Stimulated activated CD8-positive, alpha-beta memory T cell treated with anti-CD3 and anti-CD28 coated beads, Interleukin-2, amount 100 ng/mL, for 1 hour (primary cell): ENCODE measurements around the gene ABCA13.

Experiments
- DNase-seq, 2 donors: peaks; one replicate each; pipeline ENCODE4 v3.0.0-alpha.2; 2020; ENCODE audit warnings: low read depth in 2 of 2

ABCA13 gene

GRCh38 chr7:48365010-48365409 is 193.8 kb downstream of the ABCA13 start:
- no peak for DNase-seq

- DNase-seq: no peak
Observed at GRCh38 chr7:48366096-48366495, 194.8 kb downstream of the ABCA13 start.

DNA sequence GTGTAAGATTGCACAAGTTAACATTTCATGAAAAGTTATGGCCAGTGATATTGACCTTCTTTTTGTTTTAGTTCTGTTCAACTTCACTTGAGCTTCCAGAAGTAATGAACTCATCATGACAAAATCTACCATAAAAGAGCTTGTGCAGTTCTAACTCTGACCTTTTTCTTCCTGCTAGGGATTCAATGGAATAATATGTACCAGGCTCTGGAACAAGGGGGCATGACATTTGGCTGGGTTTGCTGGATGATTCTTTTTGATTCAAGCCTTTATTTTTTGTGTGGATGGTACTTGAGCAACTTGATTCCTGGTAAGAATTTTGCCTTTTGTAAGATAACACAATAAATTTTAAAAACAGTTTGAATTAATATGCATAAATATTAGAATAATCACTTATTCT is 205.0 kb downstream of the ABCA13 start:
- DNase-seq: no peak

GRCh38 chr7:48380921-48381320 is 209.7 kb downstream of the ABCA13 start:
- DNase-seq: no peak

GRCh38 chr7:48381571-48381970 is 210.3 kb downstream of the ABCA13 start:
- DNase-seq: no peak

- no peak for DNase-seq
Observed at GRCh38 chr7:48384180-48384752, 213.0 kb downstream of the ABCA13 start.

- DNase-seq: no peak
Observed at GRCh38 chr7:48387932-48388331, 216.7 kb downstream of the ABCA13 start.

DNA sequence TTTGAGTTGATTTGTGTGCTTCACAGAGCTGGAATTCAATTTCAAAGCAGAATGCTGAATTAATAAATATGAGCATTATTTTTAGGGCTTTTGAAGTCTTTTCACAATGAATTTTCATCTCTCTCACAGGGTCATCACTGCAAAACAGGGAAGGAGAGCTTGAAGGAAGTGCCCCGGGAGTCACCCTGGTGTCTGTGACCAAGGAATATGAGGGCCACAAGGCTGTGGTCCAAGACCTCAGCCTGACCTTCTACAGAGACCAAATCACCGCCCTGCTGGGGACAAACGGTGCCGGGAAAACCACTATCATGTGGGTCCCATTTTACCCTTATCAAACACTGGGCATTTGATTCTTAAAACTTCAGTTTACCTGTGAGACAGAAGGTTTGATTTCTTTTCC is 217.7 kb downstream of the ABCA13 start:
- DNase-seq: no peak

- DNase-seq: no peak
Observed at GRCh38 chr7:48389977-48390376, 218.7 kb downstream of the ABCA13 start.

GRCh38 chr7:48390388-48391327 is 219.4 kb downstream of the ABCA13 start:
- DNase-seq: no peak

DNA sequence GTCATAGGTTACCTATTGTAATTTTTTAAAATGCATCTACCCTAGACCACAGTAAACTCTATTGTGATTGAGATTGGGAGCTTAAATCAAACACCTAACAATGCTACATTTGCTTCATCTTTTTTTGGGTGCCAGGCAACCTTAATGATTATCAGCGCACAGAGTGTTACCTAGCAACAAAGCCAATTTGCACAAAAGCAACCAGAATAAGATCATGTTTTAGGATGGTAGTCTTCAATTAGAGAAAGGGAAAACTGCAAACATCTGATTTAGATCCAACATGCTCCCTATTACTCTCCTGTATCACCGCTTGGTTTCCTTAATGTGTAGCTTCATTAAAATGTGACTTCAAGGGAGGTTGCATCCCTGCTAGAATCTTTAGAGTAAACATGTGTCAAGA is 226.9 kb downstream of the ABCA13 start:
- no peak for DNase-seq

GRCh38 chr7:48402721-48403120 is 231.5 kb downstream of the ABCA13 start:
- no peak for DNase-seq

DNA sequence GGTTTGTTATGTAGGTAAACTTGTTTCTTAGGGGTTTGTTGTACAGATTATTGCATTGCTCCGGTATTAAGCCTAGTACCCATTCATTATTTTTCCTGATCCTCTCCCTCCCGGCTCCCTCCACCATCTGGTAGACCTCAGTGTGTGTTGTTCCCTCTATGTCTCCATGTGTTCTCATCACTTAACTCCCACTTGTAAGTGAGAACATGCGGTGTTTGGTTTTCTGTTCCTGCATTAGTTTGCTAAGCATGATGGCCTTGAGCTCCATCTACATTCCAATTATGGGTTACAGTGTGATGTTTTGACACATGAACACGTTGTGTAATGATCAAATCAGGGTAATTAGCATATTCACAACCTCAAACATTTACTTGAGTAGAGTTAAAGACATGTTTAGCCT is 237.5 kb downstream of the ABCA13 start:
- no peak for DNase-seq

GRCh38 chr7:48411619-48412018 is 240.4 kb downstream of the ABCA13 start:
- no peak for DNase-seq

- no peak for DNase-seq
Observed at GRCh38 chr7:48414011-48414732, 242.9 kb downstream of the ABCA13 start.

GRCh38 chr7:48416327-48416908 is 245.2 kb downstream of the ABCA13 start:
- DNase-seq: no peak

GRCh38 chr7:48419401-48419800 is 248.1 kb downstream of the ABCA13 start:
- no peak for DNase-seq

DNA sequence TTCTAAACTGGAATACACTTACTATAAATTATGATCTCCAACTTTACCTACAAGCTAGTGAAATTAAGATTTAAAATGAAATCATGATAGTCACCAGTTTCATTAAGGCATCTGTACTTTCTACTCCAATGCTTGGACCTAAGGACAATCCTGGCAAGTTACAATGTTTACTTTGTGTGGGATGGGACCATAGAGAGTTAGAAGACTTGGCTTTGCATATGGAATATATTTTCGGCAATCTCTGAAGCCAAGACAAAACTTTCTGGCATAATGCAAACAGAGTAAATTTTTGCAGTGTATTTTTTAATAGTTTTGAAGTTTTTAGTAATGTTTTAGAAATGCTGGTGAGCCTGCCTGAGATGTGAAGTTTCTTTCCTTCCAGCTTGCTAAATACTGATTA is 248.9 kb downstream of the ABCA13 start:
- no peak for DNase-seq

DNA sequence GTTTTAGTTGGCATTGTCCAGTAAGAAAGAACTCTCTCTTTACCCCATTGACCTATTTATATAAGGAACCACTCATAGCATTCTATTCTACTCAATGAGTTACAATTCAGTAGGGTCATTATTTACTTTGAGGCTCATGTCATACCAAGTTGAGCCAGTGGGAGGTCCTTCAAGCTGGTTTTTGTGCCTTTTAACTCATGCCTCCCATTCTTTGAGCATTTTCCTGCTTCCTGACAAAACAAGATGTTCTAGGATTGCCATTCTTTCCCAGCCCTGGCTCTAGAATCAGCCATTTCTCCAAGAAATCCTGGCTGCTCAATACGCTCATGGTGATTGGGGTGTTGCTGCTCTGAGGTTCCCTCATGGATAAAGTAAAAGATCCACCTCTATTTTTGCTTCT is 250.1 kb downstream of the ABCA13 start:
- DNase-seq: no peak

DNA sequence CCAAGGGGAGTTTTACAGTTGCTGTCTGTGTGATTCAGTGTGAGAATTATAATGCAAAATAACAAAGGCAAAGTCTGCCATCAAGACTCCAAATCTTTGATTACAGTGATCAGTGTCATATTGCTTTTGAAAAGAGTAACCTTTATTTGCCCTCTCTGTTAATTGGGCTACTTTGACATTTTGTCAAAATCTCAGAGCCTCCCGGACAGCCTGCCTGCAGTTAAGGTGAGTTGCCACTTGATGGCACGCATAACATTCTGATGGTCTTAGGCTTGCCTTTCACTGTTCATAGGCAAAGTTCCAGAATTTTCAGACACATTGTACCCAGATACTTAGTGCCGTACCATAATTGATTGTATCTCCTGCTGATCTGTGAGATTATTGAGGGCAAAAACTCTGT is 253.5 kb downstream of the ABCA13 start:
- no peak for DNase-seq

- no peak for DNase-seq
Observed at GRCh38 chr7:48426331-48426965, 255.2 kb downstream of the ABCA13 start.
